Daoy (cell line): ENCODE data around the gene PPP4C. TPM values are rescaled to one million over a fixed set of nuclear protein-coding genes. Genes with fewer than 3 reads are reported as not detected.
A peak's percentile ranks its signal among the peaks of the same experiment; 100 is the strongest.

Experiments used
- DNase-seq: peaks from one replicate; pipeline ENCODE4 v3.0.0-alpha.2; 2015; ENCODE audit warnings: low read depth
- total RNA-seq: library from RNA; depleted of rRNA; stranded (reverse); fragments of >200 nt; shearing (Covaris generic); gene quantifications from 2 replicates; pipeline ENCODE4 v1.2.3, GENCODE V29; 2014

PPP4C gene
- total RNA-seq, 1 experiment from 2014 or later = 113 TPM

DNA sequence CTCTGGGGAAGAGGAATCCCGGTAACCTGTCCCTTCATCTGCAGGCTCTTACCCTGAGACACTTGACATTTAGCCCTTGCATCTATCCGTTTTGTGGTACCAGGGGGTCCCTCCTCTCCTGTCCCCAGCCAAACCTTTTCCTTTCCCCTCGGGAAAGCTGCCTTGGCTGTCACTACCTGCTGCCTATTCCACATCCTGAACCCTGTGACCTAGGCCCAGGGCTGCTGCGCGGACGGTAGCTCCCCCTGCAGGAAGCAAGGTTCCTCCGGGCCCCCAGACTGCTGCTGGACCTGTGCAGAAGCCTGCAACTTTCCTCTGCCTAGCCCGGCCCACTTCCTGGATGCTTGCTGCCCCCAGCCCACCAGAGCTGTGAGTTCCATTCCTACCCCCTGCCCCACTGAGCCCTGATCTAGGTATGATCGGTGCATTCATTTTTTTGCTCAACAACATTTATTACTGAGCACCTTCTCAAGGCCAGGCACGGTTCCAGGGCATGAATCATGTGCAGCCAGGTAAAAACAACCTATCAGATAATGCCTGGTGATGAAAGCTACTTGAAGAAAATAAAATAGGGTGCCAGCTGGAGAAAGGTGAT, 20.7 kb upstream of the PPP4C start:
- DNase-seq = no peak

DNA sequence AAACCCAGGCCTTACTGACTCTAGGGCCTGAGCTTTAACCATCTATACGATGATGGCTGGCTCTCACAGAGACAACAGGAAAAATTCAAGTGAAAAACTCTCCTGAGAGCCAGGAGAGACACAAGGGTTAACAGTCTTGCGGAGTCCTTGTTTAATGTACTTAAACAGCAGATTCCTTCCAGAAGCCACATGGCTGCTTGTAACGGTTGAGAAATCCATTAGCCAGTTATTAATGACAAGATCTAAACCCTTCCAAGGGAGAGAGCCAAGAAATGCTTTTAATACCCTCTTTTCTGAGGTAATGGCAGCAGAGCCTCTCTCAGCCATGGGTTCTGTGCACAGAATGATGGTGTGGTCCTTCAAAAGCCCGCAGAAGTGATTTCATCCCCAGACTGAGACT, 15.4 kb upstream of the PPP4C start:
- DNase-seq = no peak

DNA sequence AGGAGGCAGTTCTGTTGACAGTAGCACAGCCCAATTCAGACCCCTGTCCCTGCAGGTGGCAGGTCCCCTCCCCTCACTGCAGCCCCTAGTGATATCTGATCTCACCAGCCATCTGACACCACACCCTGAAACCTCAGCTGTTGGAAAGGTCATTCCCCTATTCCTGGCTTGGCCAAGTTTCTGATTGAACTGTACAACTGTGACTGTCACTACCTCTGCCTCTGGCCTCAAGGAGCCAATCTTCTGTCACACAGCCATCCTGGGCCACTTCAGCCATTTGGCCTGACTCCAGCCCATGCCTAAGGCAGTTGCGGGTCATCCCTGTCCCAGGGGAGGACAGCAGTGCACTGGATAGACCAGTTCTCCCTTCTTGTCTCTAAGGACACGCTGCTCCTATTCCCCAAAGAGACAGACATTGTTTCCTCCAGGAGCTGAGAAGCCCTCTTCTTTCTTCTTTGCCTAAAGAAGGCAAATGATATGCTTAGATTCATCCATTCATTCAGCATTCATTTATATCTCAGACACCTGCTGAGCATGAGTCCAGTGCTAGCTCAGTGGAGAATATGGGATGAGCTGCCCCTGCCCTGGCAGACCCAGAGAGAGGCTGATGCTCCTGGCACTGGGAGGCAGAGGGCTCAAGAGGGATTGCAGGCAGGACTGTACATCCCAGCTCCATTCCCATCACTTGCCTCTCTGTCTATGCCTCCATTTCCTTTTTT, 14.8 kb upstream of the PPP4C start:
- no peak for DNase-seq

- no peak for DNase-seq
Measured at GRCh38 chr16:30063278-30063892, 12.4 kb upstream of the PPP4C start.

DNA sequence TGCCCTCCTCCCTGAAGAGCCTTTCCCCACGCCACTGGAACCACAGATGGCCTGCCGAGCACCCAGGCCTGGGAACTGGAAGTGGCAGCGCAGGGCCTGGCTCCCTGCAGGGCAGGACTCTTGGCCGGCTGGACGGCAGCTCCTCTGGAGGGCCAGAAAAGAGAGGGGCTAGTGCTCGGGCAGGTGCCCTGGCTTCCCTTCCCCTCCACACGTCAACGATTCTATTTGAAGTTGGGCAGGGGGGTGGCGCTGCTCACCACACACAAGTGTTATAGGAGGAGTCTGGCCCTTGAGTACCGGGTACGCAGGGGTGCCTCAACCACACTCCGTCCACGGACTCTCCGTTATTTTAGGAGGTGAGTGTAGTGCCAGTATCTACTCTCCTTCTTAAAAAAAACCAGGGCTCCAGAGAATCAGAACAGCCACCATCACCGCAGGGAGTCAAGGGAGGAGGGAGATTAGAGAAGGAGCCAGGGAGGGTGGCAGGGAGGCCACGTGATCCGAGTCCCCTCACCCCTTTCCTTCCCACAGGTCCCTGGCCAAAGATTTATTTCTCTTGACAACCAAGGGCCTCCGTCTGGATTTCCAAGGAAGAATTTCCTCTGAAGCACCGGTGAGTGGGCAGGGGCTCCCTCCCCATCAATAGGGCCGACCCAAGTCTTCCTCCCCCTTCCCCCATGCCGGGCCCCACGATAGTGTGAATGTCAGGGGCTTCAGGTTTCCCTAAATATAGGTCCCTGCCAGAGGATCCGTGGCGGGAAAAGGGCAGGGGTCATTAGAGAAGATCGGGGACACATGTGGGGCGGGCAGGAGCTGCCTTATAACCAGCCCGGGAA, 11.7 kb upstream of the PPP4C start:
- DNase-seq = peak; percentile 60

- no peak for DNase-seq
Measured at GRCh38 chr16:30064729-30065101, 11.1 kb upstream of the PPP4C start.

DNA sequence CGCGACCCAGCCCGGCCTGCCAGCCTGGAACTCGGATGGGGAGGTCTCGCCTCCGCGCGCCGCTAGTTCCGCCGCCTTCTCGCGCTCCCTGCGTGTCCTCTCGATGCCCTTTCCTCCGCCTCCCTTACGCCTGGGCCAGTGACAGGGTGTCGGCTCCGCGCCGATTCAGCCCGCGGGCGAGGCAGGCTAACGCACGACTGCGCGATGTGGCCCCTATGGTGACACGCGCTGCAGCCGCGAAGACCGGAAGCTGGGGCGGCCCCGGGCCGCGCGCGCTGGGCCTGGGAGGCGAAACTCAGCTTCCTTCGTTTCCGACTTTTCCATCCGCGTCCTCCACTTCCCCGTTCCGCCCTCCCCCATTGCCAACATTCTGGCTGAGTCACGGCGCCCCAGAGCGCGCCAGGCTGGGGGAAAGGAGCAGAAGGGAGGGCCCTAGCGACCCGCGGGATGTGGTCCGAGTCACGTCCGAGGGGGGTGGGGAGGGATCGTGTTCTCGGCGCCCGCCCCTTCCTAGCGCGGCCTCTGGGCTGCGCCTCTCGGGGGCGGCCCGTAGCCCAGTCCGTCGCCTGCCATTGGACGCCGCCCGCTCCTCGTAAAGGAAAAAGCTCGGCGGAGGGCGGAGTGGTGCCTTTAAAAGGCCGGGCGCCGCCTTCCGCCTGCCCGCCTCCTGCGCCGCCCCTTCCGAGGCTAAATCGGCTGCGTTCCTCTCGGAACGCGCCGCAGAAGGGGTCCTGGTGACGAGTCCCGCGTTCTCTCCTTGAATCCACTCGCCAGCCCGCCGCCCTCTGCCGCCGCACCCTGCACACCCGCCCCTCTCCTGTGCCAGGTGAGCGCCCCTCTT, 10.5 kb upstream of the PPP4C start, which contains the start of gene ALDOA:
ALDOA (plus strand) TSS at position 659 of the 841 bp plus-strand sequence. CDS start 1,138 bp downstream, outside the sequence.
- peak; percentile 99 for DNase-seq

DNA sequence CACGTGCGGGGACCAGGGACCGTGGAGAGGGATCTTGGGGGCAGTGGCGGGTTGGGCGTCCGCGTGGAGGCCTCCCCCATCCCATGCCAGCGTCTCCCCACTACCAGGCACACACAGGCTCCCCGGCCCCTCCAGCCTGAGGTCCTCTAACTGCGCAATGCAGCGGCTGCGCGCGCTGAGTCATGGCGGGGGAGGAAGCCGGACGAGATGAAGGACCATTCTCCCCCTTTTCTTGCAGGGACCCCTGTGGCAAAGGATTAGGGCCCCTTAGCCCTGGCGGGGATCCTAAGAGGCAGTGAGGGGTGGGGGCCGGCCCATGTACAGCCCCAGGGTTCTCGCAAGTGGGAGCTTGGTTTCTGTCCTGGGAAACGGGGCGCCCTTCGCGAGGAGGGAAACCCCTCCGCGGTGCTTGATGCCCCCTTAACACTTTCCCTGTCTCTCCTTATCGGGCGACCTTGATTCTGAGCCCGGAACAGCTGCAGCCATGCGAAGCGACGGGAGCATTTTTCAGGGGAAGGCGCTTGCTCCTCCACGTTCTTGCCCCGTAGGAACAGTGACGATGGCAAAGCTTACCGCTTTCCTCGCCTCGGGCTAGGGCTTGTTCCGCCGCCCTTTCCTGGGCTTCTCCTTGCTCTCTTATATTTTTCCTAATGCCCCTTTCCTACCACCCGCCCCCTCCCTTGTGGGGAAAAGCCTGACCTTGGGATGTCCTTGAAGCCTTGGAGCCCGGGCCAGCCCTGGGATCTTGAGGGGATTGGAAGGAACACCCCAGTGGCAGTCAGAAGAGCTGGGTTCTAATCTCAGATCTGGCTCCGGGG, 9.6 kb upstream of the PPP4C start:
- DNase-seq = peak; percentile 72

GRCh38 chr16:30066761-30067583, 8.8 kb upstream of the PPP4C start:
- no peak for DNase-seq

- no peak for DNase-seq
Measured at GRCh38 chr16:30067584-30067916, 8.2 kb upstream of the PPP4C start.

DNA sequence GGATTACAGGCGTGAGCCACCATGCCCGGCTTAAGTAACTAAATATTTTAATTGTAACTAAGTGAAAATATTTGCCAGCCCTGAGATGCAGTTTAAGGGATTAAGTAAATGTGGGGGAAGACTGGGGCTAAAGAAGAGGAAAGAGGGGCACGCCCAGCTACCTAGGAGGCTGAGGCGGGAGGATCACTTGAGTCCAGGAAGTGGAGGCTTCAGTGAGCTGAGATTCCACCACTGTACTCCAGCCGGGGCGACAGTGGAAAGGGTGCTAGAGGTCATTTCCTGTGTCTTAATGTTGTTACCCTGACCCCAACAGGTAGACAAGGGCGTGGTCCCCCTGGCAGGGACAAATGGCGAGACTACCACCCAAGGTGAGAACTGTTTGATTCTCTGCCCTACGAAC, 7.5 kb upstream of the PPP4C start:
- no peak for DNase-seq

DNA sequence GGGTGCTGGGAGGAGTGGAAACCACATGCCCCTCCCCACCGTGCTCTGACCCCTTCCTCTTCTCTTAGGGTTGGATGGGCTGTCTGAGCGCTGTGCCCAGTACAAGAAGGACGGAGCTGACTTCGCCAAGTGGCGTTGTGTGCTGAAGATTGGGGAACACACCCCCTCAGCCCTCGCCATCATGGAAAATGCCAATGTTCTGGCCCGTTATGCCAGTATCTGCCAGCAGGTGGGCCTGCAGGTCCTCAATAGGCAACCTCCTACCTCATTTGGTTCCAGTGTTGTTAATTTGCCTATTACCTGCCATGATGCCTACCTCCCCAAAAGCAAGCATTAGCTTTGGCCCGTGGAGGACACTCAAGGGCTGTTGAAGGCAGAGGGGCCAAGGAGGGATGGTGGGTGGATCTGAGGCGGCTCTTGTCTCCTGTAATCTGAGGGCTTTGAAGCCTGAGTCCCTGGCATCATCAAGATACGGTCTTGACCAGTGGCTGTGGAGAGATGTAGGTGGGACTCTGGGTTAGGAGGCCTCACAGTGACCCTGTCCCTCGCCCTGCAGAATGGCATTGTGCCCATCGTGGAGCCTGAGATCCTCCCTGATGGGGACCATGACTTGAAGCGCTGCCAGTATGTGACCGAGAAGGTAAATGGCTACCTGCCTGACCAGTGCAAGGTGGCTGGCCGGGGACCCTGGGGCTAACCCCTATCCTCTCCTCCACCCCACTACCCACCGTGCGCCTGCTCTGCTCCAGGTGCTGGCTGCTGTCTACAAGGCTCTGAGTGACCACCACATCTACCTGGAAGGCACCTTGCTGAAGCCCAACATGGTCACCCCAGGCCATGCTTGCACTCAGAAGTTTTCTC, 6.8 kb upstream of the PPP4C start:
- no peak for DNase-seq

- DNase-seq = no peak
Measured at GRCh38 chr16:30069611-30070462, 6.0 kb upstream of the PPP4C start.

DNA sequence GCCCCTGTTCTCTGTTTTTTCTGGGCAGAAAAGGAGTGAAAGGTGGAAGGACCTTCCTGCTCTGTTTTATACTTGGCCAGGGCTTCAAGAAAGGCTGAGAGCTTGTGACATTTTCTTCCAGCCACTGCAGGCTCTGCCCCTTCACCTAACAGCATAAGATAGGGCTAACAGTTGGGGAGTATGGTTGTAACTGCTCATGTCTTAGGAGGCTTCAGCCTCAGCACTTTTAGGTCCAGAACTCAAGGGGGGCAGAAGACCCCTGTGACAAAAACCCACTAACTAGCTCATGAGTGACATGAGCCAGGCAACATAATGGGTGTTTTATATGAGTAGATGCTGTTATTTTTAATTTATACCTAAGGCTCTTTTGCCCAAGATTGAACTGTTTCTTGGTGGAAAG, 5.3 kb upstream of the PPP4C start:
- no peak for DNase-seq

GRCh38 chr16:30076276-30076791, 540 bp downstream of the PPP4C start:
- DNase-seq = no peak

DNA sequence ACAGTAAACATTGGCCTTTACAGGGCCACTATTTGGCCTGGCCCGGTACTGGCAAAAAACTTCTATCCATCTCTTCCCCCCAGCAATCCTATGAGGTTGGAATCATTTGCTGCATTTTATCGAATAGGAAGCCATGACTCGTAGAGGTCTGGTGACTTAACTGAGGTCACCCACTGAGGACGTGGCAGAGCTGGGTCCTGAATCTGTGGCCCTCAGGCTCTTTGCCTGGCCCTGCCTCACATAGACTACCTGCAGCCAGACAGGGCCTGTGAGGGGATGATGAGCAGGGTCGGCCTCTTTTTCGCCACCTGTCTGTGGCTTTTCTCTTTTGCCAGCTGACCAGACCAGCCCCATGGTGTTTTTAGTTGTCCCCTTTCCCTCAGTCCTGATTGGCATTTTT, 1.9 kb downstream of the PPP4C start:
- DNase-seq = no peak

GRCh38 chr16:30078744-30079143, 3.0 kb downstream of the PPP4C start:
- DNase-seq = no peak

- no peak for DNase-seq
Measured at GRCh38 chr16:30079480-30079879, 3.7 kb downstream of the PPP4C start.
